ENCODE data around the gene MYH9.
"Not testable (repeated sequence)": the region's sequence is repeated elsewhere in the genome, so short reads cannot be mapped to it uniquely, and the experiment has no call there.

Gene MYH9

GRCh38 chr22:36274531-36274930, 113.2 kb downstream of the MYH9 start:
- Histone ChIP-seq H3K4me3 (replicated peaks; ENCODE audit: low read depth, low read length) (no peak overlapping the region), H3K36me3 (ENCODE audit: control insufficient read depth, insufficient read depth, low read length) (no peaks in the 10 kb centered on the region), H3K27me3 (replicated peaks; ENCODE audit: control insufficient read depth, insufficient read depth, low read length) (no peaks in the 10 kb centered on the region)
- no peak for DNase-seq (ENCODE audit: extremely low read depth, insufficient read length)
- no peak for TF ChIP-seq CTCF (IDR thresholded peaks at IDR 0.05; ENCODE audit: insufficient read depth, low read length, poor library complexity, severe bottlenecking)

GRCh38 chr22:36271951-36272350, 115.8 kb downstream of the MYH9 start:
- not testable (repeated sequence) for H3K27me3 ChIP-seq (replicated peaks; ENCODE audit: control insufficient read depth, insufficient read depth, low read length); DNase-seq (ENCODE audit: extremely low read depth, insufficient read length); H3K36me3 ChIP-seq (ENCODE audit: control insufficient read depth, insufficient read depth, low read length); H3K4me3 ChIP-seq (replicated peaks; ENCODE audit: low read depth, low read length)

- not testable (repeated sequence) for H3K36me3 ChIP-seq (ENCODE audit: control insufficient read depth, insufficient read depth, low read length); H3K4me3 ChIP-seq (replicated peaks; ENCODE audit: low read depth, low read length); H3K27me3 ChIP-seq (replicated peaks; ENCODE audit: control insufficient read depth, insufficient read depth, low read length); DNase-seq (ENCODE audit: extremely low read depth, insufficient read length)
Measured at GRCh38 chr22:36271231-36271630, 116.5 kb downstream of the MYH9 start.

- Histone ChIP-seq H3K36me3 (ENCODE audit: control insufficient read depth, insufficient read depth, low read length) (peaks cover 3% of the 10 kb centered on the region), H3K27me3 (replicated peaks; ENCODE audit: control insufficient read depth, insufficient read depth, low read length) (no peaks in the 10 kb centered on the region), H3K4me3 (replicated peaks; ENCODE audit: low read depth, low read length) (no peak overlapping the region)
- DNase-seq (ENCODE audit: extremely low read depth, insufficient read length) = no peak
- no peak for TF ChIP-seq CTCF (IDR thresholded peaks at IDR 0.05; ENCODE audit: insufficient read depth, low read length, poor library complexity, severe bottlenecking)
Measured at GRCh38 chr22:36267896-36268485, 119.8 kb downstream of the MYH9 start.

- no peak for TF ChIP-seq CTCF (IDR thresholded peaks at IDR 0.05; ENCODE audit: insufficient read depth, low read length, poor library complexity, severe bottlenecking)
- H3K27me3 ChIP-seq (replicated peaks; ENCODE audit: control insufficient read depth, insufficient read depth, low read length) = no peaks in the 10 kb centered on the region
- no peak overlapping the region for H3K4me3 ChIP-seq (replicated peaks; ENCODE audit: low read depth, low read length)
- H3K36me3 ChIP-seq (ENCODE audit: control insufficient read depth, insufficient read depth, low read length) = peaks cover 5% of the 10 kb centered on the region
- DNase-seq (ENCODE audit: extremely low read depth, insufficient read length) = no peak
Measured at GRCh38 chr22:36267058-36267457, 120.7 kb downstream of the MYH9 start.

GRCh38 chr22:36263886-36264664, 123.7 kb downstream of the MYH9 start:
- DNase-seq (ENCODE audit: extremely low read depth, insufficient read length) = not testable (repeated sequence)

GRCh38 chr22:36263216-36263673, 124.5 kb downstream of the MYH9 start:
- not testable (repeated sequence) for H3K36me3 ChIP-seq (ENCODE audit: control insufficient read depth, insufficient read depth, low read length); DNase-seq (ENCODE audit: extremely low read depth, insufficient read length); H3K27me3 ChIP-seq (replicated peaks; ENCODE audit: control insufficient read depth, insufficient read depth, low read length); H3K4me3 ChIP-seq (replicated peaks; ENCODE audit: low read depth, low read length)

More at GRCh38 chr22:36263886-36264664, 123.7 kb downstream of the MYH9 start:
- not testable (repeated sequence) for H3K27me3 ChIP-seq (replicated peaks; ENCODE audit: control insufficient read depth, insufficient read depth, low read length); H3K4me3 ChIP-seq (replicated peaks; ENCODE audit: low read depth, low read length); H3K36me3 ChIP-seq (ENCODE audit: control insufficient read depth, insufficient read depth, low read length)

- peaks cover 11% of the 10 kb centered on the region for H3K36me3 ChIP-seq (ENCODE audit: control insufficient read depth, insufficient read depth, low read length)
Measured at GRCh38 chr22:36262307-36262706, 125.5 kb downstream of the MYH9 start.

GRCh38 chr22:36261675-36262074, 126.1 kb downstream of the MYH9 start:
- peaks cover 11% of the 10 kb centered on the region for H3K36me3 ChIP-seq (ENCODE audit: control insufficient read depth, insufficient read depth, low read length)
- not testable (repeated sequence) for H3K27me3 ChIP-seq (replicated peaks; ENCODE audit: control insufficient read depth, insufficient read depth, low read length); DNase-seq (ENCODE audit: extremely low read depth, insufficient read length); H3K4me3 ChIP-seq (replicated peaks; ENCODE audit: low read depth, low read length)

More at GRCh38 chr22:36262307-36262706, 125.5 kb downstream of the MYH9 start:
- H3K27me3 ChIP-seq (replicated peaks; ENCODE audit: control insufficient read depth, insufficient read depth, low read length); H3K4me3 ChIP-seq (replicated peaks; ENCODE audit: low read depth, low read length); DNase-seq (ENCODE audit: extremely low read depth, insufficient read length): not testable (repeated sequence)
